ENCODE data around the gene C2orf81.
"Not testable (repeated sequence)": the region's sequence is repeated elsewhere in the genome, so short reads cannot be mapped to it uniquely, and the experiment has no call there.

C2orf81 gene

GRCh38 chr2:74442483-74443297 lies 21.3 kb upstream of the C2orf81 start:
- not testable (repeated sequence) for DNase-seq (ENCODE audit: low read depth in 2 of 2, low spot score in 1 of 2)

DNA sequence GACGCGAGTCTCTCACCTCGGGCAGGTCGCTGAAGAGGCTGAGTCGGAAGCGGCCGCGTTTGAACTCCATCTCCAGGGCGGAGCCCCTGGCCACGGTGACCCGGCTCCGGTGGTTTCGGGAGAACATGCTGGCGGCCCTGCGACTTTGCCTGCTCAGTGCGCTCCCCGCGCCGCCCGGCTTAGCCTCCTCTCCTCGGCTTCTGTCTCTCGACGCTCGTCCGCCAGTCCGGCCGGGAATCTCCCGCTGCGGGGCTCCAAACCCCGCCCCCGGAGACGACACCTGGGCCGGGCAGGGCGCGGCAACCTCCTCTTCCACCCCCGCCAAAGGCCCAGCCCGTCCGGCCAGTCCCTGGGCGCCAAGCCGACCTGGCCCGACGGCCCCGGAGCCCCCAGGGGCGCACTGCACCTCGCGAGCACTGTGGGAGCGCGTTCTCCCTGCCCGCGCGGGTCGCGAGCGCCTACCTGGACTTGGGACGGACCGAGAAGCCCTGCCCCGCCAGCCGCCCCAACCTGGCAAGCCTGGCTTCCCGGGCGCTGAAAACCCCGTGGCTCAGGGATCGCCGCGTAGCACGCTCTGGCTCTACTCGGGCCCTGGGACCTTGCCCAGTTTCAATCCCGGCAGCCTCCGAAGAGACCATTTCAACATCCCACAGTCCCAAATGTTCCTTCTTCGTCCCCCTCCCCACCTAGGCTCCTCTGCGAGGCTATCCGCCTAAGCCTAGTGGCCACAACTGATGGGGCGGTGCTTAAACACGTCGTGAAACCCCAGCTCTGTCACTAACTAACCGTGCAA lies 20.5 kb upstream of the C2orf81 start, which contains the start of gene RTKN:
RTKN (minus strand) TSS at position 248 of the 793 bp plus-strand sequence; CDS start at position 127, 121 bp downstream.
- no peak for DNase-seq (ENCODE audit: low read depth in 2 of 2, low spot score in 1 of 2)

DNA sequence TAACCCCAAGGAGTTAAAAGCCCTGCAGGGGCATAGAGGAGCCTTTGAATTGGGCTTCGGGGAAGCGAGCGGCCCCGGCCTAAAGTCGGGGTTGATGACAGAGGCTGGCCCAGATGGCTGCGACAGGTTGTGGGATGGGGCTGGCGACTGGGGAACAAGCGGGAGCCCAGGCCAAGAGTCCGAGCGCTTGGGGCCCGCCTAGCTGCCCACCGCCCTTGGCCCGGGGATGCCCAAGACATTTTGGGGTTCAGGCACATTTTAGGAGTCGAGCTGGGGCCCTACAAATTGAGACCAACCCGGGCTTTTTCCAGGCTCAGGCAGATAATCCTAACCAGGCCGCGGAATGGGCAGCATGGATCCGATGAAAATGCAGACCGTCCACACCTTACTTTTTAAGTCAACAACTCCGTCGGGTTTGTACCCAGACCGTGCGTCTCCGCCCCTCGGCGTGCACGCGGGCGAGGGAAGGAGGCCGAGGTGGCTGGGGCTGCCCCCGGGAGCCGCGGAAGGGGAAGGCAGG lies 19.8 kb upstream of the C2orf81 start:
- DNase-seq (ENCODE audit: low read depth in 2 of 2, low spot score in 1 of 2): no peak

GRCh38 chr2:74440378-74441169 lies 19.2 kb upstream of the C2orf81 start:
- DNase-seq (ENCODE audit: low read depth in 2 of 2, low spot score in 1 of 2): no peak

- no peak for DNase-seq (ENCODE audit: low read depth in 2 of 2, low spot score in 1 of 2)
These were observed 18.5 kb upstream of the C2orf81 start for GRCh38 chr2:74439803-74440377.

- no peak for DNase-seq (ENCODE audit: low read depth in 2 of 2, low spot score in 1 of 2)
These were observed 18.0 kb upstream of the C2orf81 start for GRCh38 chr2:74439373-74439772.

GRCh38 chr2:74438248-74438647 lies 16.8 kb upstream of the C2orf81 start:
- no peak for DNase-seq (ENCODE audit: low read depth in 2 of 2, low spot score in 1 of 2)

DNA sequence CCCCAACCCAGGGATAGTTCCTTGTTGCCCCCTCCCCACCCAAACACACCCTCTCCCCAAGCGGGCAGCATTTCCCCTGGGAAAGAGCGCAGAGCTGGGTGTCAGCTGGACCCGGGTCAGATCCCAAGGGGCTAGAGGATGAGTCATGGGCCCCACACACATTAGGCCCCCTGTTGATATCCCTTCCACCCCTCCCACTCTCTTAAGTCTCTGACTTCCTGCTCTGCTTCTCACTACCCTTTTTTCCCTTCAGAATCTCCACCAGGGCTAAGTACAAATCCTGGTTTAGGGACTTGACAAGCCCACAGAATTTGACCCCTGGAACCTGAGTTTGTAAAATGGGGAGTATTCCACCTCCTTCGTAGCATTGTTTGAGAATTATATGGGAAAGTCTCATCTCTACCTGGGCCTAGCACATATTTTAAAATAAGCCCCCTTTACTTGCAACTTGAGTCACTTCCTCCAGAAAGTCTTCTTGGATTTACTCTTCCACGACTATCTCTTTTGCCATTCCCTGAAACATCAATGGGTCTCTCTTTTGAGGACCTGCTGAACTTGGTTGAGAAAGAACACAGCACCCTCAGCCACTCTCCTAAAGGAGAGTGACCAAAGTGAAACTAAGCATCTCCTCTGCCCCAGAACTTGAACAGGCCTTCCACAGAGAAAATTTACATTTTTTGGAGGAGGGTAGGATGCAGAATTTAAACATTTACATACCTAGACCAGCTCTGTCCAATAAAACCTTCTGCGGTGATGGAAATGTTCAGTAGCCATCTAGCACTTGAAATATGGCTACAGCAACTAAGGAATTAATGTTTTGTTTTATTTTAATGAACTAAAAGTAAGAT lies 15.7 kb upstream of the C2orf81 start:
- no peak for DNase-seq (ENCODE audit: low read depth in 2 of 2, low spot score in 1 of 2)

DNA sequence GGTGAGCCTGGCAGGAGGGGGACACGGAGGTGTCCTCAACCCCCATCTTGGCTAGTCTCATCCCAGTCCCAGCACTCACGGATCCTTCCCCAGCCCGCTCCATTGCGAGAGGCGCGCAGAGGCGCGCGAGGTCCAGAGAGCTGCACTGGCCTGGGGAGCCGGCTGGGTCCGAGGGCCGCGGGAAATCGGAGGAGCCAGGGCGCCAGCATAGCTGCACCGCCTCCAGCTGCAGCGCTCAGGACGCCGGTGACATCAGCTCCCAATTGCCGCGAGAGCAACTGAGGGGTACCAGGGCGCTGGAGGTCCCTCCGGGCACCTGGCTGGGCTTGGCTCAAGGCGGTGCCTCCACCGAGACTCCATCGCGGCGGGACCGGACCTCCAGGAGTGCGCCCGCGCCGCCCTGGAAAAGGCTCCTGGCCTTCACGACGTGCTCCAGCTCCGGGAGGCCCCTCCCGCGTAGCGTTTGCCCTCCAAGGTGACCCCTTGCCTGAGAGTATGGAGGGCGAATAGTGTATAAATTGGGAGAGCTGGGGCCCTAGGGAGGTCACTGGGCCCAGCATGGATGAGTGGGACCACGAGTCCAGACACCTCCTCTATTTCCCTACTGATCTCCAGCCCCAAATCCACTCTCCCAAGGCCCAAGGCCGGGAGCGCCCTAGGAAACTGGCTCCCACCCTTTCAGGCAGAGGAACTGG lies 14.8 kb upstream of the C2orf81 start:
- DNase-seq (ENCODE audit: low read depth in 2 of 2, low spot score in 1 of 2): no peak

DNA sequence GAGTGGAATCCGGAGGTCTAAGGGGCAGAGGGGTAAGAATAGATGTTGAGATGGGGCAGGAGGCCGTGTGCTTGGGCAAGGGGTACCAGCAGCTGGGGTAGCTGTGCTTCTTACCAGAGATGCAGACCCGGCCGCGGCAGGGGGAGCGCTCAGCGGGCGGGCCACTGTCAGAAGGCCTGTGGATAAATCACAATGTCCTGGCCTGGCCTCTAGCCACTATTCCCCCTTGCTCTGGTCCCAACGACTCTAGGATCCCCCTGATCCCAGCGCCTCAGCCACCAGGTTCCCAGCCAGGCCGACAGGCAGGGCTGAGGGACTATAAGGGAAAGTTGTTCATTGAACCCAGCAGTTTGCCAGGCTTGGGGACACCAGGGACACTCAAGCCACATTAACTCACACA lies 9.1 kb upstream of the C2orf81 start:
- DNase-seq (ENCODE audit: low read depth in 2 of 2, low spot score in 1 of 2): no peak

DNA sequence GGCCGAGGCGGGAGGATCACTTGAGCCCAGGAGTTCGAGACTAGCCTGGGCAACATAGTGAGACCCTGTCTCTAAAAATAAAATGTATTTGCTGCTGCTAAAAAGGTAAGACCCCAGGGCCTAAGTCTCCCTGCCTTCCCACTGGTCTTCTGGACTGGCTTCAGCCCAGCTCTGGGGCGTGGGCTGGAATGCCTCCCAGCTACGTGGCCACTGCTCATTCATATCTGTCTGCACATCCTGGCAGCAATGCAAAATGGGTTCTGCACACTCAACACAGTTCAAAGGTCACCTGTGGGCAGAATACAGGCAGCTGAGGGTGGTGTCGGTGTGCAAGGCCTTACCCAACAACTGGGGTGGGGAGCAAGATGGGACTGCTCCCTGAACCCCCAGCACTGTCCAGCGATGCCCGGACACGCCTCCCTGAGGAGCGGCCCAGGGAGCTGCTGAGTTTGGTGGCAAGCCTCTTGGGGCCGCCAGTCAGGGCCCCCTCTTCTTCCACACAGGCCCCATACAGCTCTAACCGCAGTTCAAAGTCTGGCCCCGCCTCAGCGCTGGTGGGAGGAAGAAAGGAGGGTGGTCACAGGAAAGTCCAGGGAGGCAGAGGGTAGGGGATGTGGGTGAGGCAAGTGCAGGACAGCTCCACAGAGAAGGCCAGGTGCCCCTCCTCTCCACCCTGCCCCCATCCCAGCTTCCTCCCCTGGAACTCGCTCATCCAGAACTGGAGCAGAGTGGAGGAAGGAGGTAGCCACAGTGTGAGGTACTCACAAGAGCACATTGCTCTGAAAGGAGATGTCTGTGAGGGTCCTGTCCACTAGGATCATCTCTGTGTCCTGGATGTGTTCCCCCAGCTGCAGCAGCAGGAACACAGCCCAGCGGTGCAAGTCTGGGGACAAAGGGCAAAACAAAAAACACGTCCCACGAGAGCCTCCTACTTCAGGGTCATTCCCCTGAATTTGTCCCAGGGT lies 8.3 kb upstream of the C2orf81 start:
- DNase-seq (ENCODE audit: low read depth in 2 of 2, low spot score in 1 of 2): no peak

DNA sequence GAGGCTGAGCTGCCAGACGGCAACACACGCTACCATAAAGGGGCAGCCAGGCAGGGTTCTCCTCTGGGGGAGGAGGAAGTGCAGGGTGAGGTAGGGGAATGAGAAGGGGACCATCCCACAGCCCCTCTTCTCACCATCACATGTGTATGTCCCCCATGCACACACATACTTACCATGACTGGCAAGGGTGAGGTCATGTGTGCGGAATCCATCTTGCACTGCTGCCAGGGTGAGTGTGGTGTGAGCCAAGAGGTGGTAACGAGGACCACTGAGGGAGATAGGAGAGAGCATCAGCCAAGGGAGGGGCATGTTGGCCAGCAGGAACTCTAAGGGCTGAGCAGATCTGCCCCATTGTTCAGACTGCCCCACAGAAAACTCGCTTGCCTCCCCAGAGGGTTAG lies 7.3 kb upstream of the C2orf81 start:
- DNase-seq (ENCODE audit: low read depth in 2 of 2, low spot score in 1 of 2): no peak

- DNase-seq (ENCODE audit: low read depth in 2 of 2, low spot score in 1 of 2): no peak
These were observed 6.1 kb upstream of the C2orf81 start for GRCh38 chr2:74427551-74427950.

DNA sequence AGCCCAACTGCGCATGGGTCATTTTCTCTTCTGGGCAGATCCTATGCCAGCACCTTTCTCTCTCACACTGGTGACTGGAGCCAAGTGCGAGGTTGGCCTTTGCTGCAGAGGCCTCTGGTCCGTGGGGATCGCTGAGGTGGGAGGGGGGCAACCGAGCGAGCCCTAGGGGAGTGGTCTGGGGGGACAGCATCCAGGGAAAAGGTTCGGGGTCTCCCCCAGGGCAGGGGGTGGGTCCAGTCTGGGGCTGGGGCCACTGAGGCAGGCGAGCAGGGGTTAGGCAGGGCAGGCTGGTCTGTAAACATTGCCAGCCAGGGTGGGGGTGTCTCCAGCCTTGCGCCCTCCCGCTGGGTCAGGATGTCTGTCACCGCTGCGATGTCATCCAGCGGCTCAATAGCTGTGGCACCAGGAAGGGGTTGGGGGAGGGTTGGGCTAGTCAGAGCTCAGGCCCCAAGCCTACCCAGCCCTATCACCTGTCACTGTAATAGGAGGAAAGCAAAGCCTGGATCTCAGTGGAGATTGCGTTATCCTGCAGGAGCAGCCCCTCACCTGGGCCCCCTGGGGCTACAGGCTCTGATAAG lies 4.9 kb upstream of the C2orf81 start:
- DNase-seq (ENCODE audit: low read depth in 2 of 2, low spot score in 1 of 2): no peak

DNA sequence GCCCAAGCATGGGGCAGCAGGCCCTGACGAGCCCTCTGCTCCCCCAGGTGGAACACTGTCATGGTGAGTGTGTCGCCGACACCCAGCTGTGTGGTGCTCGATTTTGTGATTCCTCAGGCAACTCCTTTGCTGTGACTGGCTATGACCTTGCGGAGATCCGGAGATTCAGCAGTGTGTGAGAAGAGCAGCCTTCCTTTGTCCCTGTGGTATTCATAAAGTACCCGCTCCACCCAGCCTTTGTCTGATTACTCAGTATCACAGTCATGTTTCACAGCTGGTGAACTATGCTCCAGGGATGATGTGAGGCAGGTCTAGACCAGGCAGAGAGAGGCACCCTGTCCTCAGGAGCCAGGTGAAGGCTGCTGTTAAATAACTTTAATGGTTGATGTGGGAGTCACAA lies 4.1 kb upstream of the C2orf81 start:
- no peak for DNase-seq (ENCODE audit: low read depth in 2 of 2, low spot score in 1 of 2)

DNA sequence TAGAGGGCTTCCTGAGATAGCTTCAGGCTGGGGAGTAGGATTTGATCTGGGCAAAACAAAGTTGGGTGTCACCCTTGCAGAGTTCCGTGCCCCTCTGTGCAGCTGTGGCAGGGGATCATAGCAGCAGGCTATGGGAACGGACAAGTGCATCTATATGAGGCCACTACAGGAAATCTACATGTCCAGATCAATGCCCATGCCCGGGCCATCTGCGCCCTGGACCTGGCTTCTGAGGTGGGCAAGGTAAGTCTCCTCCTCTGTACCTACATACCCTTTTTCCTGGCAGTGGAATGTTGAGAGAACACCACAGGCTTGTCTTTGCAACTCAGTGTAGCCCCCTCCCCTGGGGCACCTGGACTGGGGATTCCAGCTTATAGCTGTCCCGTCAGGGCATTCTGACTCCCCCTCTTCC lies 3.6 kb upstream of the C2orf81 start:
- DNase-seq (ENCODE audit: low read depth in 2 of 2, low spot score in 1 of 2): no peak

DNA sequence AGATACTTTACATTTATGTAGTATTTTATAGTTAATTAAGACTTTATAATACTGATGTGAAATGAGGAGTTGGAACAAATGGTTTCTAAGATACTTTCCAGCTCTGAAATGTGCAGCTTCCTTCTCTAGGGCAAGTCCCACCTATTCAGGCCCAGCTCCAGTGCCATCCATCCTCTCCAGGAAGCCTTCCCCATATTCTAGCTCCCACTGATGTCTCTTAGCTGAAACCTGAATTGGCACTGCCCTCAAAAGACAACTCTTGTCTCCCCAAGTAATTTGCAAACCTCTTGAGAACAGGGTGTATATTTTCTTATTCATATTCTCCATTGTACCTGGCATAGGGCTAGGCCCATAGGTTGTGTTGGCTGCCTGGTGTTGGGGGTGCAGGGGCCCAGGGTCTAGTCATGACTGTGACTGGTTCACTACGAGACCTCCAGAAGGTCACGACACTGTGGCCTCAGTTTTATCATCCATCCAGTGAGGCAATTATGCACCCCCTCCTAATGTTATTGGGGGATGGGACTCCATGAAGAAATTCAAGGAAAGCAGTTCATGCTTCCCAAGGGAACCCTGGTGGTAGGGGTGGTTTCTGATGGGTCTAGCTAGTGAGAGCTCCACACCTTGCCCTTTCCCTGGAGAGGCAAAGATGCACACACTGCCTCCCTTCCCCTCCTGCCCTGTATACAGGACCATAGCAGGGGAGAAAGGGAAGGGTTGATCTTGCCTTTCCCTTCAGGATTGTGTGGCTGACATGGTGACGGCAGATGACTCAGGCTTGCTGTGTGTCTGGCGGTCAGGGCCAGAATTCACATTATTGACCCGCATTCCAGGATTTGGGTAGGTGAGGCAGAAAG lies 2.9 kb upstream of the C2orf81 start:
- no peak for DNase-seq (ENCODE audit: low read depth in 2 of 2, low spot score in 1 of 2)
